NCI-H2029 (cell line): Measurements from ENCODE around the gene KSR2.

ENCODE experiments used
- DNase-seq: peaks from one replicate; lab custom pipeline; 2025; lab: John Stamatoyannopoulos, UW

KSR2 gene

GRCh38 chr12:117526757-117527478 lies 441.9 kb downstream of the KSR2 start:
- DNase-seq, result no peak

DNA sequence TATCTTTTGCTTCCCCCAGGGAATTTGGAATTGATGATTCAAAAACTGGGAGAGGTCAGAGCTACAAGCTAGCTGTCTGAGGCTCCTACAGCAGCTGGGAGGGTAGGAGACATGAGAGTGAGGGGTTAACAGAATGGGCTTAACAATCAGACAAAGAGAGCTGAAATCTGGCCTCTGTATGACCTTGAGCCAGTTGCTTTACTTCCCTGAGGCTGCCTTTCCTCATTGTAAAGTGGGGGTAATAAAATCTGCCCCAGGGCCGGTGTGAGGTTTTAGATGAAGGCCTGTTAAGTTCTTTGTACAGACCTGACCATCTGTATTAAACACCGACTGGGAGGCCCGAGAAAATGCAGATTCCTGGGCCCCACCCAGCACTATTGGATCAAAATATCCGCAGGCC lies 443.0 kb downstream of the KSR2 start:
- DNase-seq, result no peak

GRCh38 chr12:117524806-117525205 lies 444.0 kb downstream of the KSR2 start:
- no peak for DNase-seq

- no peak for DNase-seq
Measured at GRCh38 chr12:117523971-117524370, 444.8 kb downstream of the KSR2 start.

DNA sequence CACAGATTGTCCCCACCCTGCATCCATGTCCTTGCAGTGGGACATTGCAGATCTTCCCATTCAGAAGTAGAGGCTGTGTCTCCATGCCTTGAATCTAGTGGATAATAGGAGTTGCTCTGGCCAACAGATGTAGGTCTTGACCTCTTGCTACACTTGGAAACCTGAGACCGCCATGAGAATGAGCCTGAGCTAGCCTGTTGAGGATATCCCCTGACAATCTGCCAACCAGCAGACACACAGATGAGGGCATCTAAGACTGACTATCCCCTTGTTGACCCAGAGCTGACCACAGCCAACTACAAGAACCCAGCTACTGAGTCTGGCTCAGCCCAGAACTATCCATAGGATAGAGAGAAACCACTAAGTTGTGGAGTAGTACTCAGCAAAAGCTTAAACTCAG lies 446.2 kb downstream of the KSR2 start:
- DNase-seq, result no peak

GRCh38 chr12:117521867-117522266 lies 446.9 kb downstream of the KSR2 start:
- no peak for DNase-seq

- no peak for DNase-seq
Measured at GRCh38 chr12:117521346-117521745, 447.4 kb downstream of the KSR2 start.

- peak; percentile 58 for DNase-seq
Measured at GRCh38 chr12:117518594-117519270, 450.1 kb downstream of the KSR2 start.

DNA sequence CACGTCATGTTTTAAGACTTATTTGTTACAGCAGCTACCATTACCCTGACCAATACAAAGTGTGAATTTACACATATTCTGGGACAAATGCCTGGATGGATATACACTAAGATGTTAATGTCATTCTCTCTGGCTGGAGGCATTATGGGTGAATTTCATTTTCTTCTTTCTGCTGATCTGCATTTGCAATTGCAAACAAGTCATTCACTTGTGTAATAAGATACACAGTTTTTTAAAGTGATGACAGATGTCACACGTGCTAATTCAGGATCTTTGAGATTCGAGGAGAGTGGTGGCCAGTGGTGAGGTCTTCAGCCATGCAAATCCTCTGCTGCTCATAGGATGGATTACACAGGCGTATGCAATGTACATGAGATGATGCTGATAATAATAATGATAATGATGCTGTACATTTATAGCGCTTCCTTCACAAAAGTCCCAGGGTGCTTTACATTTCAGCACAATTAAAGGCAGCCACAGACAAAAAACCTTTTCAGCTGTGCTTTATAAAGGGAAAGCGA lies 451.5 kb downstream of the KSR2 start:
- DNase-seq, result no peak

GRCh38 chr12:117516034-117516433 lies 452.8 kb downstream of the KSR2 start:
- no peak for DNase-seq

GRCh38 chr12:117514016-117514415 lies 454.8 kb downstream of the KSR2 start:
- peak; percentile 74 for DNase-seq

GRCh38 chr12:117513353-117513752 lies 455.4 kb downstream of the KSR2 start:
- DNase-seq, result no peak

GRCh38 chr12:117508468-117508867 lies 460.3 kb downstream of the KSR2 start:
- DNase-seq, result no peak

- no peak for DNase-seq
Measured at GRCh38 chr12:117507548-117507947, 461.2 kb downstream of the KSR2 start.

DNA sequence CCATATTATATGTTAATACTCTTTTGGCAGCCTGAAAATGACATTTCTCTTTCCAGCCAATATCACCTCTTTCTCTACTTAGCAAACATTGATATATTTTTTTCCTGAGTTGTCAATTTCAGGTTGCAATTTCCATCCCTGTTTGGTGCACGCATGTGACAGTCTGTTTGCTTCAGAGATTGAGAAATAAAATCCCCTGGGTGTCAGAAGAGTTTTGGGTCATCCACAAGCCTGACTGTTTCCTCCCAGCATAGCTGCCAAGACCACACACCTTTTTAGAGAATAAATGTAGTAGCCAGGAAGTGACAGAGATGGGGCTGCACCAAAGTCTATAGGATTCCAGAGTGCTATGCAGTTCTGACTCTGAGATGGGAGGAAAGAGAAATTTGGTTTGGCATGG lies 462.5 kb downstream of the KSR2 start:
- no peak for DNase-seq

GRCh38 chr12:117502633-117503032 lies 466.2 kb downstream of the KSR2 start:
- no peak for DNase-seq

DNA sequence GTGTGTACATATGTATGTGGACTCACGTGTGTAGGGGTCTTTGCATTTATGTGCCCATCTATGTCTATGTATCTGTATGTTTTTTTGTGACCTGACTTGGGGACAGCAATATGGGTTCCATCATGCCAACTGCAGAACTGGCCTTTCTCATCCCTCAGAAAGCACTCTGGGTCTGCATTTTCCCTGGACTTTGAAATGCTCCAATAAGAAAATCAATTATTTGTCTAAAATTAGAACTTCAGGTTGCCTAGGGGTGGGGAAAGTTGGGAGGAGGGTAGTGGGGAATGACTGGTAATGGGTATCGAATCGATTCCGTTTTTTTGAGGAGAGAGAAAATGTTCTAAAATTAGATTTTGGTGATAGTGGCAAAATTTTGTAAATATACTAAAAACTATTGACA lies 466.6 kb downstream of the KSR2 start:
- no peak for DNase-seq

- no peak for DNase-seq
Measured at GRCh38 chr12:117501076-117501869, 467.5 kb downstream of the KSR2 start.

DNA sequence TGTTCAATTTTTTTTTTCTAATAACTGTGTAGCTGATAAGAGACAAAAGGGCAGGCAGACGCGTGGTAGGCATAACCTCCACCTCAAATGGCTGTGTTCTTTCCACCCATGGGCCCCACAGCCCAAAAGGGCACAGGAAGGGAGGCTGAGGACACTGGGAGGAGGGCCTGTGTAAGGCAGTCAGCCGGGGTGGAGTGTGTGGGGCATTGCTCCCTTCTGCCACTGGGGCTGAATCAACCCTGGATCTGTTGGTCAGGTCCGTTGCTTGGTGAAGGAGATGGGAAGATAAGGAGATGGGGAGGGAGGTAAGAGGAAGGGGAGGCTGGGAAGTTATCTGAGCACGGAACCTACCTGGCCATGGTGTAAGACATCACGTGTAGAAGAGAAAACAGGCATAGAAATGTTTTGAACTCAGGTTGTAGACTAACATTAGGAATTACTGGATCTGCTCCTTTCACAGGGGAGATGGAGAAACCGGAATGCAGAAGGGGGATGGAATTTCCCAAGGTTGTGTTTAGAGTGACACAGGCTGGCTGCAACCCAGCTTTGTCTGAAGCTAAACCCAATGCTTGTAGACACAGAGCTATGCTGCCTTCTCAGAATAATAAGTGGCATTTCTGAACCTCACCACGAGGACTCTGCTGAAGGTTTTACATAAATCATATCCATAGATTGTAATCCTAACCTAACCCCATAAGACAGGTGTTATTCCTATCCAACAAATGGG lies 468.9 kb downstream of the KSR2 start:
- no peak for DNase-seq

DNA sequence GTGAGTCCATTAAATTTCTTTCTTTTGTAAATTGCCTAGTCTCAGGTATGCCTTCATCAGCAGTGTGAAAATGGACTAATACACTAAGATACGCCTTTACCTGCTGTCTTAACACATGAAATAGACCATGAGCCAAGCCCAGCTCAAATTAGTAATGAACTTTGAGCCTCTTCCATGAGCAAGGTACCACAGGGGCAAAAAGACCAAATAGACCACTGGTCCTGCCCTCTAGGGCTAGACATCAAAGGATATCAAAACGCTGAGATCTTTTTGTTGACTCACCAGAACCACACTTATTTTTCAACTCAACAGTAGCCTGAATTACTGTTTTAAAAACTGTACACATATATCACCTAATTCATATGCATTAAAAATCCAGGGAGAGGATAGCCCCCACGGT lies 469.9 kb downstream of the KSR2 start:
- no peak for DNase-seq

DNA sequence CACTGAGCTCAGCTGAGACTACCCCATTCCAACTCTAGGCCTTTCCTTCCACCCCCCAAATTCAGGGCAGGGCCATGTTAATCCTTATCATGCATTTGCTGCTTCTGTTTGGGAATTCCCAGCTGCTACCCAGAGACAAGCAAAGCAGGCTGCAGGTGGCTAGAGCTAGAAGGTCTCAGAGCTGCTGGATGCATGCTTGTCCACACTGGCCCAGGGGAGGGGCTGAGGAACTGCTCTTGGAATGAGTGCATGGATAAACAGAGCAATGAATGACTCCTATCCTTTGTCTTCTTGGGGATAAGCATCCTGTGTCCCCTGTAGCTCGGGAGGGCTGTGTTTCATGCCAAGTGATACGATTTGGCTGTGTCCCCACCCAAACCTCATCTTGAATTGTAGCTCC lies 470.5 kb downstream of the KSR2 start:
- peak; percentile 29 for DNase-seq

DNA sequence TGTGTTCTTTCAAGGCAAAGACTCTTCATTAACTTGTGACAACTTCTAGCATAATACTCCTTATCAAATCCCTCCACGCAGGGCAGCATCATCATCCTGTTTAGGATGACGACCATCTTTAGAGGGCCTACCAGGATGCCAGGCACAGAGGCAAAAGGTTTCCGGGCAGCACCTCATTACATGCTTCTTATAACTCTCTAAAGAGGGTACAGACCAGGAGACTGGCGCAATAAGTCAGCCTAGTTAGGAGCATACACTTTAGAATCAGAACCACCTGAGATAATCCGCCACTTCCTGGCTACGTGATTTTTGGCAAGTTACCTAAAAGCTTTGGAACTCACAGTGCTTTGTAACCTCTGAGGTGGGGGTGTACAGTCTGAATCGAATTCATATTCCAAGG lies 471.4 kb downstream of the KSR2 start:
- DNase-seq, result no peak
